NK-92 treated with Interleukin-12 subunit alpha and Interleukin-12 subunit beta, amount 100 ng/mL, for 24 hours (cell line): ENCODE measurements around the gene METTL2A.
"Not testable (repeated sequence)": the region's sequence is repeated elsewhere in the genome, so short reads cannot be mapped to it uniquely, and the experiment has no call there.

Experiments used
- DNase-seq: peaks from one replicate; lab custom pipeline; 2025; lab: John Stamatoyannopoulos, UW

METTL2A gene

GRCh38 chr17:62473030-62473982, 49.6 kb downstream of the METTL2A start:
- not testable (repeated sequence) for DNase-seq

GRCh38 chr17:62477111-62477510, 53.4 kb downstream of the METTL2A start:
- DNase-seq, result not testable (repeated sequence)

- DNase-seq, result not testable (repeated sequence)
Measured at GRCh38 chr17:62477718-62478408, 54.2 kb downstream of the METTL2A start.

- DNase-seq, result peak; percentile 68
Measured at GRCh38 chr17:62478424-62478879, 54.8 kb downstream of the METTL2A start, which contains the start of gene TLK2. TSS of gene TLK2 (plus strand) at chr17:62478825. CDS start at chr17:62481126, 2,301 bp downstream.

- DNase-seq, result peak; percentile 35
Measured at GRCh38 chr17:62478880-62479638, 55.4 kb downstream of the METTL2A start.

GRCh38 chr17:62479639-62480258, 56.1 kb downstream of the METTL2A start:
- not testable (repeated sequence) for DNase-seq

GRCh38 chr17:62482553-62482952, 58.9 kb downstream of the METTL2A start:
- DNase-seq, result not testable (repeated sequence)

GRCh38 chr17:62490990-62491389, 67.3 kb downstream of the METTL2A start:
- not testable (repeated sequence) for DNase-seq

GRCh38 chr17:62493049-62493655, 69.5 kb downstream of the METTL2A start:
- not testable (repeated sequence) for DNase-seq

- DNase-seq, result not testable (repeated sequence)
Measured at GRCh38 chr17:62494073-62494472, 70.4 kb downstream of the METTL2A start.

GRCh38 chr17:62496344-62496743, 72.6 kb downstream of the METTL2A start:
- not testable (repeated sequence) for DNase-seq

GRCh38 chr17:62498796-62499195, 75.1 kb downstream of the METTL2A start:
- not testable (repeated sequence) for DNase-seq
